IPS DF 19.7 (cell line): Measurements from ENCODE around the gene GOLGA6L7.
"Not testable (repeated sequence)": the region's sequence is repeated elsewhere in the genome, so short reads cannot be mapped to it uniquely, and the experiment has no call there.

Experiments
- DNase-seq: peaks from one replicate; pipeline ENCODE4 v3.0.0-alpha.2; 2013; ENCODE audit warnings: low read depth, low spot score

The GOLGA6L7 gene

GRCh38 chr15:28884151-28884940, 35.9 kb upstream of the GOLGA6L7 start:
- no peak for DNase-seq

- no peak for DNase-seq
Observed at GRCh38 chr15:28881600-28881999, 33.2 kb upstream of the GOLGA6L7 start.

- no peak for DNase-seq
Observed at GRCh38 chr15:28881170-28881569, 32.7 kb upstream of the GOLGA6L7 start.

GRCh38 chr15:28880680-28881079, 32.2 kb upstream of the GOLGA6L7 start:
- no peak for DNase-seq

- no peak for DNase-seq
Observed at GRCh38 chr15:28879551-28879950, 31.1 kb upstream of the GOLGA6L7 start.

- DNase-seq: no peak
Observed at GRCh38 chr15:28878209-28878608, 29.8 kb upstream of the GOLGA6L7 start.

- DNase-seq: no peak
Observed at GRCh38 chr15:28876845-28877185, 28.4 kb upstream of the GOLGA6L7 start.

- DNase-seq: peak; percentile 45
Observed at GRCh38 chr15:28876131-28876844, 27.8 kb upstream of the GOLGA6L7 start.

GRCh38 chr15:28875461-28876000, 27.1 kb upstream of the GOLGA6L7 start:
- no peak for DNase-seq

GRCh38 chr15:28873585-28874190, 25.2 kb upstream of the GOLGA6L7 start:
- no peak for DNase-seq

GRCh38 chr15:28873006-28873405, 24.6 kb upstream of the GOLGA6L7 start:
- no peak for DNase-seq

- no peak for DNase-seq
Observed at GRCh38 chr15:28871168-28871567, 22.7 kb upstream of the GOLGA6L7 start.

- no peak for DNase-seq
Observed at GRCh38 chr15:28868744-28869345, 20.4 kb upstream of the GOLGA6L7 start.

GRCh38 chr15:28861589-28862293, 13.3 kb upstream of the GOLGA6L7 start:
- not testable (repeated sequence) for DNase-seq

- DNase-seq: no peak
Observed at GRCh38 chr15:28861031-28861534, 12.6 kb upstream of the GOLGA6L7 start.

- not testable (repeated sequence) for DNase-seq
Observed at GRCh38 chr15:28854578-28854977, 6.1 kb upstream of the GOLGA6L7 start.

- DNase-seq: not testable (repeated sequence)
Observed at GRCh38 chr15:28853654-28854053, 5.2 kb upstream of the GOLGA6L7 start.

- not testable (repeated sequence) for DNase-seq
Observed at GRCh38 chr15:28849766-28850165, 1.3 kb upstream of the GOLGA6L7 start.

- not testable (repeated sequence) for DNase-seq
Observed at GRCh38 chr15:28849271-28849670, 827 bp upstream of the GOLGA6L7 start.

- not testable (repeated sequence) for DNase-seq
Observed at GRCh38 chr15:28847959-28848358, 485 bp downstream of the GOLGA6L7 start.

- DNase-seq: not testable (repeated sequence)
Observed at GRCh38 chr15:28847247-28847646, 1.2 kb downstream of the GOLGA6L7 start.
